B cell (primary cell): Measurements from ENCODE around the gene SP6. TPM values are rescaled to one million over a fixed set of nuclear protein-coding genes. Genes with fewer than 3 reads are reported as not detected.

ENCODE experiments used
- ATAC-seq: fragments of 200-7000 bp; cut with Tn5 transposase; one replicate; pipeline ENCODE4 v1.10.0; 2021; ENCODE audit warnings: low read depth, mild to moderate bottlenecking, moderate number of reproducible peaks, moderate library complexity
- CTCF ChIA-PET: fragments of 350-600 bp; sonication (Branson Sonifier 250); formaldehyde crosslinking; loops from one replicate; lab custom pipeline; 2021; ENCODE audit warnings: antibody characterized with exemption, inconsistent platforms; lab: Charles Lee
- POLR2A ChIA-PET: fragments of 350-600 bp; sonication (Branson Sonifier 250); formaldehyde crosslinking; loops from one replicate; lab custom pipeline; 2021; ENCODE audit warnings: antibody characterized with exemption; lab: Charles Lee
- DNase-seq: peaks from one replicate; pipeline ENCODE4 v3.0.0; 2013
- H2AFZ ChIP-seq: 2 replicates; pipeline ENCODE4 v1.6.1; 2012; ENCODE audit warnings: mild to moderate bottlenecking, low read depth, low read length; ENCODE audit not compliant: insufficient read depth, poor library complexity, severe bottlenecking
- H3K27ac ChIP-seq, 2 donors: 1 replicate in 1 of 2; 2 replicates in 1 of 2; pipeline ENCODE4 v1.5.1; 2012 to 2013; ENCODE audit warnings: low read length in 2 of 2, mild to moderate bottlenecking in 2 of 2, moderate library complexity in 1 of 2
- H3K27me3 ChIP-seq, 4 experiments: fragments of 200-600 bp in 1 of 4; sonication (generic) in 1 of 4; replicated peaks in 1 of 4; 1 replicate in 2 of 4; 2 replicates in 2 of 4; pipeline versions ENCODE4 v1.6.1 to v1.7.0; 2013 to 2016; ENCODE audit warnings: low read length in 3 of 4, mild to moderate bottlenecking in 2 of 4, mixed read lengths in 1 of 4, moderate library complexity in 1 of 4; ENCODE audit not compliant: insufficient read depth in 4 of 4, control insufficient read depth in 3 of 4; ENCODE audit errors: control extremely low read depth in 1 of 4
- H3K36me3 ChIP-seq, 2 experiments: replicated peaks in 1 of 2; 1 replicate in 1 of 2; 2 replicates in 1 of 2; pipeline versions ENCODE4 v1.6.1 to v1.7.1; 2013; ENCODE audit warnings: low read length in 1 of 2; ENCODE audit not compliant: insufficient read depth in 2 of 2, control insufficient read depth in 1 of 2; ENCODE audit errors: control extremely low read depth in 1 of 2, extremely low read depth in 1 of 2
- H3K4me1 ChIP-seq, 2 donors: fragments of 200-600 bp in 1 of 2; sonication (generic) in 1 of 2; 1 replicate in 1 of 2; 2 replicates in 1 of 2; pipeline versions ENCODE4 v1.5.1 to v1.6.1; 2013 to 2017; ENCODE audit warnings: low read length in 2 of 2; ENCODE audit not compliant: control insufficient read depth in 2 of 2, insufficient read depth in 2 of 2
- H3K4me2 ChIP-seq: replicated peaks from 2 replicates; pipeline ENCODE3; 2012; ENCODE audit warnings: mild to moderate bottlenecking, low read depth, low read length; ENCODE audit not compliant: poor library complexity, severe bottlenecking
- H3K4me3 ChIP-seq, 5 experiments: fragments of 200-600 bp in 1 of 5; sonication (generic) in 1 of 5; 1 replicate in 3 of 5; 2 replicates in 2 of 5; pipeline versions ENCODE4 v1.5.1 to v1.7.0; 2011 to 2016; ENCODE audit warnings: low read length in 4 of 5, mild to moderate bottlenecking in 4 of 5, low read depth in 2 of 5, control low read depth in 1 of 5, moderate library complexity in 1 of 5; ENCODE audit not compliant: insufficient read depth in 1 of 5; ENCODE audit errors: control extremely low read depth in 1 of 5, extremely low read depth in 1 of 5
- H3K79me2 ChIP-seq: fragments of 200-600 bp; sonication (generic); one replicate; pipeline ENCODE4 v1.6.0; 2016; ENCODE audit warnings: low read length; ENCODE audit not compliant: control insufficient read depth, insufficient read depth
- H3K9ac ChIP-seq: fragments of 200-600 bp; sonication (generic); 2 replicates; pipeline ENCODE4 v1.6.1; 2017; ENCODE audit warnings: mild to moderate bottlenecking, low read length, moderate library complexity
- H3K9me3 ChIP-seq, 3 donors: one replicate each; pipeline versions ENCODE4 v1.6.1 to v1.7.1; 2013; ENCODE audit warnings: low read length in 2 of 3; ENCODE audit not compliant: control insufficient read depth in 2 of 3, insufficient read depth in 1 of 3; ENCODE audit errors: control extremely low read depth in 1 of 3
- H4K20me1 ChIP-seq: 2 replicates; pipeline ENCODE4 v1.6.0; 2012; ENCODE audit warnings: mild to moderate bottlenecking, low read length; ENCODE audit not compliant: insufficient read depth, control insufficient read depth, poor library complexity, severe bottlenecking
- H3K27ac Mint-ChIP-seq: one replicate; pipeline ENCODE4 v1.8.0; 2021; ENCODE audit warnings: mixed read lengths
- H3K27me3 Mint-ChIP-seq: one replicate; pipeline ENCODE4 v1.8.0; 2021; ENCODE audit warnings: mixed read lengths
- H3K4me1 Mint-ChIP-seq: one replicate; pipeline ENCODE4 v1.8.0; 2021; ENCODE audit warnings: mixed read lengths
- H3K4me3 Mint-ChIP-seq: one replicate; pipeline ENCODE4 v1.8.0; 2021; ENCODE audit warnings: mixed read lengths
- H3K9me3 Mint-ChIP-seq: one replicate; pipeline ENCODE4 v1.8.0; 2022; ENCODE audit warnings: mixed read lengths; ENCODE audit not compliant: insufficient read depth
- EZH2 ChIP-seq: IDR thresholded peaks from 2 replicates; pipeline ENCODE4 v1.6.1; 2012; ENCODE audit warnings: borderline replicate concordance, low read depth, mild to moderate bottlenecking, moderate library complexity, low read length; ENCODE audit not compliant: insufficient read depth, poor library complexity, severe bottlenecking
- WGBS: methylation state at CpG from one replicate; pipeline ENCODE4 v1.1.5; 2013; ENCODE audit warnings: missing lambda C conversion rate; ENCODE audit not compliant: insufficient coverage; 5-methylcytosine and 5-hydroxymethylcytosine counted together
- intact Hi-C: fragments of 100-400 bp; cut with micrococcal nuclease; formaldehyde crosslinking; loops from one replicate; pipeline ENCODE4 v1.10.0; 2022
- polyA plus RNA-seq: library from polyadenylated mRNA; depleted of rRNA; stranded (reverse); fragments of >200 nt; gene quantifications from 2 replicates; pipeline ENCODE4 v1.2.3, GENCODE V29; 2012
- total RNA-seq, 2 donors: library from RNA; stranded (reverse); fragments of 120-200 nt in 1 of 2; gene quantifications; 1 replicate in 1 of 2; 2 replicates in 1 of 2; pipeline versions ENCODE4 v1.2.3 to v1.2.4, GENCODE V29; 2013 to 2022
- TF ChIP-seq, protein P1 (sequence below): fragments of 200-600 bp; IDR thresholded peaks from one replicate; pipeline ENCODE4 v1.8.0; 2022; ENCODE audit warnings: antibody characterized with exemption, mild to moderate bottlenecking

The SP6 gene
- total and polyA plus RNA-seq, 2 donors (not counting 1 experiment from before 2014, with no cell fraction given): 0.04 TPM; not detected in 1

DNA sequence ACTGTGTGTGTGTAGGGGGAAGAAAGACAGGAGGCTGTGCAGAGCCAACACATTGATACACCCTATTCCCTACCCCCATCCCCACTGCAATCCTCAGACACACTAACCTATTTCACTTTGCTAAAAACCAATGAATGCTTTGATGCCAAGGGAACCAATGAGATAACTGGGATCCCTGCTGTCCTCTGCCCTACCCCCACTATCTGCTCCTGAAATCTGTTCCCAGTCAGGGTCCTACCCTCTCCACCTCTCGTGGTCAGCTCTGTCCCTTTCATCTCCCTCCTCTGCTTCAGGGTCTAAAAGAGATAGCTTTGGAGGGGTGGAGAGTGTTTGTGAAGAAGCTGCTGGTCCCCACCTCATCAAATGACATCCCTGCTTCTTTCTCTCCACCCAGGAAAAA, 19.1 kb upstream of the SP6 start:
- DNase-seq: no peak
- Histone ChIP-seq H3K9me3 (no peaks in the 10 kb centered on the region), H3K4me1 (peaks cover 8 to 9% of the 10 kb centered on the region in 2 donors), H3K27ac (no peak overlapping the region), H2AFZ (no peak overlapping the region), H3K4me3 (no peak overlapping the region), H3K4me2 (no peak overlapping the region), H3K79me2 (no peaks in the 10 kb centered on the region), H4K20me1 (no peaks in the 10 kb centered on the region), H3K9ac (no peak overlapping the region), H3K27me3 (peaks cover 0 to 52% (median 21%) of the 10 kb centered on the region in 4 experiments), H3K36me3 (no peaks in the 10 kb centered on the region)
- no peaks in the 10 kb centered on the region for H3K9me3 Mint-ChIP-seq
- H3K4me1 Mint-ChIP-seq: peaks cover 5% of the 10 kb centered on the region
- peaks cover 60% of the 10 kb centered on the region for H3K27me3 Mint-ChIP-seq
- no peak overlapping the region for H3K27ac Mint-ChIP-seq
- no peak for ATAC-seq
- CTCF ChIA-PET: interaction anchor here (4.0 kb wide), 1 partner anchor 19 kb away, joined by 12 read pairs; no protein-coding TSS in a partner anchor
- no CpG with 5 or more reads among the region's 1 CpG for WGBS
- POLR2A ChIA-PET: no interaction called here
- no peak overlapping the region for H3K4me3 Mint-ChIP-seq
- intact Hi-C loops: no loop called here
- no peak for TF ChIP-seq EZH2
- TF ChIP-seq, protein P1, sequence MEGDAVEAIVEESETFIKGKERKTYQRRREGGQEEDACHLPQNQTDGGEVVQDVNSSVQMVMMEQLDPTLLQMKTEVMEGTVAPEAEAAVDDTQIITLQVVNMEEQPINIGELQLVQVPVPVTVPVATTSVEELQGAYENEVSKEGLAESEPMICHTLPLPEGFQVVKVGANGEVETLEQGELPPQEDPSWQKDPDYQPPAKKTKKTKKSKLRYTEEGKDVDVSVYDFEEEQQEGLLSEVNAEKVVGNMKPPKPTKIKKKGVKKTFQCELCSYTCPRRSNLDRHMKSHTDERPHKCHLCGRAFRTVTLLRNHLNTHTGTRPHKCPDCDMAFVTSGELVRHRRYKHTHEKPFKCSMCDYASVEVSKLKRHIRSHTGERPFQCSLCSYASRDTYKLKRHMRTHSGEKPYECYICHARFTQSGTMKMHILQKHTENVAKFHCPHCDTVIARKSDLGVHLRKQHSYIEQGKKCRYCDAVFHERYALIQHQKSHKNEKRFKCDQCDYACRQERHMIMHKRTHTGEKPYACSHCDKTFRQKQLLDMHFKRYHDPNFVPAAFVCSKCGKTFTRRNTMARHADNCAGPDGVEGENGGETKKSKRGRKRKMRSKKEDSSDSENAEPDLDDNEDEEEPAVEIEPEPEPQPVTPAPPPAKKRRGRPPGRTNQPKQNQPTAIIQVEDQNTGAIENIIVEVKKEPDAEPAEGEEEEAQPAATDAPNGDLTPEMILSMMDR: no peak

DNA sequence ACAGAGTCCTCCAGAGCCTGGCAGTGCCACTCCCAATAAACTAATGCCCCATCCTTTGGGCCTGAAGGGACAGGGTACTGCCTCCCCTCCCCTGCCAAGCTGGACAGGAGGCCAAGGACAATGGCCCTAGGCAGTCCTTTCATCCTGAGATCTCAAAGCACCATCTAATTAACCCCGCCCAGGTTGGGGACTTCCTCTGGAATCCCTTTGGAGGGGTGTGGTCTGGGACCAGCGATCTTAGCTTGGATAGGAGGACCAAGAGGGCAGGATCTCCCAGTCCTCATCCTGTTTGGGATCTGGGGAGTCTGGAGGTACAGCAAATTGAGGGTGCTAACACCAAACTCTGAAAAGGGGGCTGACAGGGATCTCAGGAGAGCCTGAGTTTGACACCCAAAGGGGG, 18.2 kb upstream of the SP6 start:
- no peak for DNase-seq
- ChIA-PET POLR2A (no interaction called here), CTCF (interaction anchor here (4.0 kb wide), 1 partner anchor 20 kb away, joined by 12 read pairs; no protein-coding TSS in a partner anchor)
- Histone ChIP-seq H3K27ac (no peak overlapping the region), H3K9me3 (no peaks in the 10 kb centered on the region), H3K79me2 (no peaks in the 10 kb centered on the region), H2AFZ (no peak overlapping the region), H3K4me2 (no peak overlapping the region), H4K20me1 (no peaks in the 10 kb centered on the region), H3K36me3 (no peaks in the 10 kb centered on the region), H3K4me1 (peaks cover 8 to 9% of the 10 kb centered on the region in 2 donors), H3K9ac (no peak overlapping the region), H3K27me3 (peaks cover 0 to 44% (median 19%) of the 10 kb centered on the region in 4 experiments), H3K4me3 (no peak overlapping the region)
- TF ChIP-seq, protein P1: no peak
- no peak for TF ChIP-seq EZH2
- no peak overlapping the region for H3K4me3 Mint-ChIP-seq
- WGBS: 50% methylated on average over 1 of the region's 2 CpGs
- intact Hi-C loops: no loop called here
- H3K27ac Mint-ChIP-seq: no peak overlapping the region
- peaks cover 5% of the 10 kb centered on the region for H3K4me1 Mint-ChIP-seq
- H3K27me3 Mint-ChIP-seq: peaks cover 59% of the 10 kb centered on the region
- no peaks in the 10 kb centered on the region for H3K9me3 Mint-ChIP-seq
- no peak for ATAC-seq
